Islet precursor cell (in vitro differentiated cells): ENCODE measurements around the gene HYAL1.

ENCODE experiments used
- DNase-seq: peaks from one replicate; pipeline ENCODE4 v3.0.0-alpha.2; 2018

The HYAL1 gene

GRCh38 chr3:50293079-50293801 is 10.1 kb downstream of the HYAL1 start:
- peak; percentile 43 for DNase-seq

GRCh38 chr3:50292159-50293078 is 11.0 kb downstream of the HYAL1 start, which contains the start of gene IFRD2:
Gene IFRD2 (minus strand): TSS chr3:50292429. CDS start chr3:50292274, 155 bp downstream.
- DNase-seq, result peak; percentile 99

- peak; percentile 41 for DNase-seq
Observed at GRCh38 chr3:50290161-50290641, 13.2 kb downstream of the HYAL1 start.

- DNase-seq, result peak; percentile 41
Observed at GRCh38 chr3:50289130-50289529, 14.2 kb downstream of the HYAL1 start.

GRCh38 chr3:50288387-50289007 is 14.9 kb downstream of the HYAL1 start:
- DNase-seq, result peak; percentile 33

- peak; percentile 38 for DNase-seq
Observed at GRCh38 chr3:50287262-50287661, 16.1 kb downstream of the HYAL1 start.

- DNase-seq, result peak; percentile 48
Observed at GRCh38 chr3:50286322-50287227, 16.8 kb downstream of the HYAL1 start.

- peak; percentile 30 for DNase-seq
Observed at GRCh38 chr3:50284121-50284520, 19.3 kb downstream of the HYAL1 start.

- no peak for DNase-seq
Observed at GRCh38 chr3:50279255-50280016, 23.9 kb downstream of the HYAL1 start.

GRCh38 chr3:50278880-50279224 is 24.5 kb downstream of the HYAL1 start, which contains the start of gene LSMEM2:
Gene LSMEM2 (plus strand): TSS chr3:50279087. CDS start chr3:50279114, 27 bp downstream.
- no peak for DNase-seq

- no peak for DNase-seq
Observed at GRCh38 chr3:50278123-50278879, 25.1 kb downstream of the HYAL1 start.

- DNase-seq, result no peak
Observed at GRCh38 chr3:50276762-50277101, 26.6 kb downstream of the HYAL1 start.

- no peak for DNase-seq
Observed at GRCh38 chr3:50275996-50276761, 27.2 kb downstream of the HYAL1 start.

- DNase-seq, result no peak
Observed at GRCh38 chr3:50275141-50275995, 28.0 kb downstream of the HYAL1 start.

- peak; percentile 87 for DNase-seq
Observed at GRCh38 chr3:50274371-50275104, 28.8 kb downstream of the HYAL1 start.

GRCh38 chr3:50273689-50274065 is 29.7 kb downstream of the HYAL1 start:
- no peak for DNase-seq

- DNase-seq, result peak; percentile 93
Observed at GRCh38 chr3:50272911-50273688, 30.3 kb downstream of the HYAL1 start.
